Neural cell (in vitro differentiated cells): ENCODE measurements around the gene PGBD5. TPM values are rescaled to one million over a fixed set of nuclear protein-coding genes. Genes with fewer than 3 reads are reported as not detected.

Experiments
- H2AFZ ChIP-seq: fragments of 200-600, 300-800 bp; sonication (generic), shearing (Covaris generic); 2 replicates; pipeline ENCODE4 v1.6.0; 2014; ENCODE audit warnings: low read depth, mild to moderate bottlenecking, antibody characterized with exemption, low read length, moderate library complexity
- H3F3A ChIP-seq: fragments of 200-600 bp; shearing (Covaris generic); 2 replicates; pipeline ENCODE4 v1.6.1; 2016; ENCODE audit warnings: mild to moderate bottlenecking, moderate library complexity, mixed read lengths, antibody characterized with exemption, low read length; ENCODE audit not compliant: insufficient read depth, poor library complexity, severe bottlenecking
- H3K27ac ChIP-seq: fragments of 200-600, 300-800 bp; sonication (generic), shearing (Covaris generic); 2 replicates; pipeline ENCODE4 v1.5.1; 2014; ENCODE audit warnings: mild to moderate bottlenecking, low read length, moderate library complexity
- H3K27me3 ChIP-seq: fragments of 300-800, 200-600 bp; sonication (generic), shearing (Covaris generic); 2 replicates; pipeline ENCODE4 v1.6.0; 2014; ENCODE audit warnings: mild to moderate bottlenecking, low read depth, low read length, moderate library complexity; ENCODE audit not compliant: insufficient read depth
- H3K36me3 ChIP-seq: fragments of 300-800, 200-600 bp; sonication (generic), shearing (Covaris generic); 2 replicates; pipeline ENCODE4 v1.5.1; 2014; ENCODE audit warnings: mild to moderate bottlenecking, antibody characterized with exemption, low read length, moderate library complexity; ENCODE audit not compliant: insufficient read depth
- H3K4me2 ChIP-seq: fragments of 300-800, 200-600 bp; sonication (generic), shearing (Covaris generic); 2 replicates; pipeline ENCODE4 v1.6.0; 2014; ENCODE audit warnings: mild to moderate bottlenecking, low read length
- H3K4me3 ChIP-seq: fragments of 300-800, 200-600 bp; sonication (generic), shearing (Covaris generic); 2 replicates; pipeline ENCODE4 v1.5.1; 2014; ENCODE audit warnings: mild to moderate bottlenecking, low read length, moderate library complexity
- H3K79me2 ChIP-seq: fragments of 200-600 bp; shearing (Covaris generic); replicated peaks from 2 replicates; pipeline ENCODE4 v1.6.0; 2014; ENCODE audit warnings: mild to moderate bottlenecking, low read length, moderate library complexity; ENCODE audit not compliant: insufficient read depth
- H3K9ac ChIP-seq: fragments of 300-800, 200-600 bp; sonication (generic), shearing (Covaris generic); 2 replicates; pipeline ENCODE4 v1.6.1; 2016; ENCODE audit warnings: mild to moderate bottlenecking, low read length, mixed read lengths
- H3K9me2 ChIP-seq: fragments of 200-600 bp; shearing (Covaris generic); 2 replicates; pipeline ENCODE4 v1.6.1; 2016; ENCODE audit warnings: mild to moderate bottlenecking, low read length, mixed read lengths; ENCODE audit not compliant: insufficient read depth
- H3K9me3 ChIP-seq: fragments of 200-600, 300-800 bp; sonication (generic), shearing (Covaris generic); 2 replicates; pipeline ENCODE4 v1.6.1; 2016; ENCODE audit warnings: mild to moderate bottlenecking, mixed run types, low read length, moderate library complexity, mixed read lengths
- H4K20me1 ChIP-seq: fragments of 200-600 bp; shearing (Covaris generic); 2 replicates; pipeline ENCODE4 v1.6.1; 2016; ENCODE audit warnings: mild to moderate bottlenecking, mixed run types; ENCODE audit not compliant: insufficient read depth
- CTCF ChIP-seq: fragments of 450-650 bp; IDR thresholded peaks from 2 replicates; pipeline ENCODE4 v1.5.1; 2014; ENCODE audit warnings: antibody characterized with exemption, mild to moderate bottlenecking, moderate library complexity; ENCODE audit not compliant: poor library complexity, severe bottlenecking
- EP300 ChIP-seq: fragments of 450-650 bp; conservative IDR thresholded peaks from 2 replicates; pipeline ENCODE4 v1.6.1; 2014; ENCODE audit warnings: antibody characterized with exemption, mild to moderate bottlenecking, moderate library complexity; ENCODE audit not compliant: poor library complexity, severe bottlenecking
- EZH2 ChIP-seq: fragments of 200-600, 300-800 bp; shearing (Covaris generic), sonication (generic); IDR thresholded peaks from 2 replicates; pipeline ENCODE4 v1.6.1; 2014; ENCODE audit warnings: antibody characterized with exemption, low read length, borderline replicate concordance, mild to moderate bottlenecking; ENCODE audit not compliant: insufficient read depth, poor library complexity, severe bottlenecking
- MXI1 ChIP-seq: fragments of 450-650 bp; conservative IDR thresholded peaks from 2 replicates; pipeline ENCODE4 v1.6.1; 2014; ENCODE audit warnings: antibody characterized with exemption, mild to moderate bottlenecking; ENCODE audit not compliant: poor library complexity, severe bottlenecking
- POLR2AphosphoS5 ChIP-seq: IDR thresholded peaks from 2 replicates; pipeline ENCODE4 v1.6.1; 2012
- RAD21 ChIP-seq: fragments of 450-650 bp; conservative IDR thresholded peaks from 2 replicates; pipeline ENCODE4 v1.6.1; 2014; ENCODE audit warnings: antibody characterized with exemption, mild to moderate bottlenecking, moderate library complexity
- REST ChIP-seq: IDR thresholded peaks from 2 replicates; pipeline ENCODE4 v1.6.1; 2012; ENCODE audit warnings: borderline replicate concordance
- SMC3 ChIP-seq: fragments of 450-650 bp; conservative IDR thresholded peaks from 2 replicates; pipeline ENCODE4 v1.6.1; 2014; ENCODE audit warnings: antibody characterized with exemption, mild to moderate bottlenecking, moderate library complexity; ENCODE audit not compliant: poor library complexity
- TAF1 ChIP-seq: IDR thresholded peaks from 2 replicates; pipeline ENCODE4 v1.6.1; 2012; ENCODE audit warnings: low read depth
- polyA plus RNA-seq: library from polyadenylated mRNA; depleted of rRNA; stranded (reverse); fragments of >200 nt; gene quantifications from 2 replicates; pipeline ENCODE4 v1.2.3, GENCODE V29; 2014

Gene PGBD5
- polyA plus RNA-seq, 1 donor from 2014 or later = 16.3 TPM

GRCh38 chr1:230458509-230458908 lies 32.4 kb upstream of the PGBD5 start:
- Histone ChIP-seq H3K9ac (no peak overlapping the region), H3K9me2 (no peaks in the 10 kb centered on the region), H3K4me2 (no peak overlapping the region), H4K20me1 (no peaks in the 10 kb centered on the region), H3K79me2 (no peaks in the 10 kb centered on the region), H3K36me3 (no peaks in the 10 kb centered on the region), H3K4me3 (no peak overlapping the region), H3F3A (no peaks in the 10 kb centered on the region), H3K9me3 (no peaks in the 10 kb centered on the region), H3K27ac (no peak overlapping the region), H3K27me3 (no peaks in the 10 kb centered on the region), H2AFZ (no peak overlapping the region)
- TF ChIP-seq TAF1 (no peak), EP300 (no peak), EZH2 (no peak), CTCF (no peak), MXI1 (no peak)

- no peaks in the 10 kb centered on the region for H3K79me2 ChIP-seq
- TF ChIP-seq CTCF (no peak), RAD21 (no peak), POLR2AphosphoS5 (no peak), EP300 (no peak), MXI1 (no peak), TAF1 (no peak), EZH2 (no peak), REST (no peak), SMC3 (no peak)
- H3K4me3 ChIP-seq = no peak overlapping the region
These were observed 30.3 kb upstream of the PGBD5 start for GRCh38 chr1:230456478-230456877.

More at GRCh38 chr1:230456478-230456877, 30.3 kb upstream of the PGBD5 start:
- Histone ChIP-seq H3K9ac (no peak overlapping the region), H3K9me2 (no peaks in the 10 kb centered on the region), H3K4me2 (no peak overlapping the region), H3K27ac (no peak overlapping the region), H3K36me3 (no peaks in the 10 kb centered on the region), H3K9me3 (no peaks in the 10 kb centered on the region), H3F3A (no peaks in the 10 kb centered on the region), H3K27me3 (no peaks in the 10 kb centered on the region), H4K20me1 (no peaks in the 10 kb centered on the region), H2AFZ (no peak overlapping the region)
